ENCODE data around the gene TRIO.
A peak's percentile ranks its signal among the peaks of the same experiment; 100 is the strongest.

The TRIO gene

DNA sequence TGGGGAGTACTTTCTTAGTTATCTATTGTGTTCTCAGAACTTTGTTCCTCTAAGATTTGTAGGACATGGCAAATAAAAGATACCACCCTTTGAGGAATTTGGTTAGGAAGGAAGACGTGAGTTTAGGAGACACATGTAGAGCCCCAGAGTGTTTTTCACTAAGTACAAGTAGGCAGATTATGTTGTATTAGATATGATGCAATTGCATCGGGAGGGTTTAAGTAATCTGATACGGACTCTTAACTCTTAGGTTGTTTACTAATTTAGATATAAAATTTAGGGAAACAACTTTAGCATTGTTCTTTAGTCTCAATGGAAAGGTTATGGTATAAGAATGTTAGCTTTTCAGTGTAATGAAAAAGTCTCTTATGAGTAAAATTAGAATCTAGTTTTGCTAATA is 84.4 kb downstream of the TRIO start:
- no peaks in the 10 kb centered on the region for H3K36me3 ChIP-seq (ENCODE audit: insufficient read depth, low read depth, low read length)
- no peak overlapping the region for H3K4me3 ChIP-seq (ENCODE audit: low read length)
- peaks cover 35% of the 10 kb centered on the region for H3K4me1 ChIP-seq (ENCODE audit: insufficient read depth, low read length)
- no peaks in the 10 kb centered on the region for H3K27me3 ChIP-seq (ENCODE audit: insufficient read depth, low read length)
- no peaks in the 10 kb centered on the region for H3K9me3 ChIP-seq (ENCODE audit: insufficient read depth, low read depth, low read length)
- H3K27ac ChIP-seq (ENCODE audit: low read length), result no peak overlapping the region
- no peak overlapping the region for H3K9ac ChIP-seq (ENCODE audit: low read depth, low read length)

DNA sequence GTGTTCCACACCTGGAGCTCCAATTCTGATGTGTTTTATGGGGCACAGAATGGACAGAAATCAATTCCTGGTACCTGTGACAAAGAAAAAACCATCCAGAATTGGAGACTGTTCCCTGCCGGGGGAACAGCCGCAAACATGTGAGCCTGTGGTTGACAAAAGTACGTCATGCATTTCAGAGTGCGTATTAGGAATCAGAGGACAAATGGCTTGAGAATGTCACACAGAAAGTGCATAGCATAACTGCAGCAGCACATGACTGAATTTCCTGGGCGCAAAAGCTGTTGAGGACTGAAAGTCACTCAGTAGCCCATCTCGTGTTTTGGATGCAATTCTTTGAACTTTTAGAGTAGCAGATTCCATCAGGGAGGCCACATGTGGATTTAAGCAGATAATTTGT is 85.1 kb downstream of the TRIO start:
- Histone ChIP-seq H3K4me3 (ENCODE audit: low read length) (no peak overlapping the region), H3K4me1 (ENCODE audit: insufficient read depth, low read length) (peaks cover 28% of the 10 kb centered on the region)

DNA sequence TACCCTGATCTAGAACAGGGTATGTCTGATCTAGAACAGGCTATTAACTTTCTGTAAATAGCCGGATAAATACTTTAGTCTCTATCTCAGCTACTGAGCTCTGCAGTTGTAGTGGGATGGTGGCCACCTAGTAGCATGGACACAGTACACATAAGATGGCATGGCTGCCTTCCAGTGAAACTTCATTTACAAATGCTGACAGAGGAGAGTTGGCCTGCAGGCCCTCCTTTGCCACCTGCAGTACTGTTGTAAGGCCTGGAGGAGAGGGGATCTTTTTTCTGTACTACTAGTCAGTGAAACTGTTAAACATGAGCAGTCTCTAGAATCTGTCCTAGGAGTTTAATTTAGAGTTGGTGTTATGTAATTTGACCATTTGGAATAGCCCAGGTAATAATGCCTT is 86.0 kb downstream of the TRIO start:
- Histone ChIP-seq H3K27me3 (ENCODE audit: insufficient read depth, low read length) (no peaks in the 10 kb centered on the region), H3K4me1 (ENCODE audit: insufficient read depth, low read length) (peaks cover 32% of the 10 kb centered on the region), H3K9ac (ENCODE audit: low read depth, low read length) (no peak overlapping the region), H3K4me3 (ENCODE audit: low read length) (no peak overlapping the region), H3K36me3 (ENCODE audit: insufficient read depth, low read depth, low read length) (no peaks in the 10 kb centered on the region), H3K9me3 (ENCODE audit: insufficient read depth, low read depth, low read length) (no peaks in the 10 kb centered on the region), H3K27ac (ENCODE audit: low read length) (no peak overlapping the region)

More for the DNA sequence above, 85.1 kb downstream of the TRIO start:
- no peaks in the 10 kb centered on the region for H3K9me3 ChIP-seq (ENCODE audit: insufficient read depth, low read depth, low read length)
- no peak overlapping the region for H3K27ac ChIP-seq (ENCODE audit: low read length)
- H3K27me3 ChIP-seq (ENCODE audit: insufficient read depth, low read length), result no peaks in the 10 kb centered on the region
- H3K9ac ChIP-seq (ENCODE audit: low read depth, low read length), result no peak overlapping the region
- H3K36me3 ChIP-seq (ENCODE audit: insufficient read depth, low read depth, low read length), result no peaks in the 10 kb centered on the region

DNA sequence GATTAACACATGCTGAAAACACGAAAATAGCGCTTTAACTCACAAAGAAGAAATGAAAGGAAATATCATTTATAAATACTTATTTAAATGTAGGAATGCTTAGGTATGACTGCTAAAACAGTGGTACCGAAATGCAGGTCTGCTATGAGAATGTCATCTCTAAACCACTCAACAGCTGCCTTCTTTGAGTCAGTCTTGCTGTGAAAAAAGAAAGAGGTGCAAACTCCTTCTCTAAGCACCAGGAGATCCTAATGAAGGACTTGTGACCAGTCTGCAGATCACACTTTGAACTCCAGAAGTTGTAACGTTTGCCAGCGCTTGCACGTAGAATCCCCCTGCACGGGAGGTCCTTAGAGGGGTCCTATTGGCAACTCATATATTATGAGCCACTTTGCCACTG is 86.6 kb downstream of the TRIO start:
- no peaks in the 10 kb centered on the region for H3K9me3 ChIP-seq (ENCODE audit: insufficient read depth, low read depth, low read length)
- no peaks in the 10 kb centered on the region for H3K27me3 ChIP-seq (ENCODE audit: insufficient read depth, low read length)
- no peak overlapping the region for H3K9ac ChIP-seq (ENCODE audit: low read depth, low read length)
- no peaks in the 10 kb centered on the region for H3K36me3 ChIP-seq (ENCODE audit: insufficient read depth, low read depth, low read length)
- no peak overlapping the region for H3K27ac ChIP-seq (ENCODE audit: low read length)
- peaks cover 36% of the 10 kb centered on the region for H3K4me1 ChIP-seq (ENCODE audit: insufficient read depth, low read length)
- H3K4me3 ChIP-seq (ENCODE audit: low read length), result no peak overlapping the region

DNA sequence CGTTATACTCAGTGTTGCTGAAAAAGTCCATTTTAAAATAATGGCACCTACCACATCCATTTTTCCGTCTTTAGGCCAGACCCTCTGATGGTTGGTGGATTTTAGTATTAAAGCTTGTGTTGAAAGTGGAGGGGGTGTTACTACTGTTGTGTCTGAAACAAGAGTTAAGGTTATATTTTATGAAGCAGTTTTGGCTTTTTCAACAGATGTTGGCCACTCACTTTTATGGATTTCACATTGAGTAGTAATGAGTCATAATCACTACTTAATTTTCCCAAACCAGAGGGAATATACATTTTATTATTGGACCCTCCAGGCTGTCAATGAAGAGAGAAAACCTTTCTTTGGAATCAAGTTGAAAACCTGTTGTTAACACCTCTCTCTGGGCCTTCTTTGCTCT is 88.0 kb downstream of the TRIO start:
- no peak overlapping the region for H3K9ac ChIP-seq (ENCODE audit: low read depth, low read length)
- peaks cover 34% of the 10 kb centered on the region for H3K4me1 ChIP-seq (ENCODE audit: insufficient read depth, low read length)
- H3K27ac ChIP-seq (ENCODE audit: low read length), result no peak overlapping the region
- H3K27me3 ChIP-seq (ENCODE audit: insufficient read depth, low read length), result no peaks in the 10 kb centered on the region
- 0 out of 2 replicates have a peak overlapping the region, but pooled peaks have one; percentile 8 for H3K4me3 ChIP-seq (ENCODE audit: low read length)
- no peaks in the 10 kb centered on the region for H3K9me3 ChIP-seq (ENCODE audit: insufficient read depth, low read depth, low read length)
- H3K36me3 ChIP-seq (ENCODE audit: insufficient read depth, low read depth, low read length), result no peaks in the 10 kb centered on the region

DNA sequence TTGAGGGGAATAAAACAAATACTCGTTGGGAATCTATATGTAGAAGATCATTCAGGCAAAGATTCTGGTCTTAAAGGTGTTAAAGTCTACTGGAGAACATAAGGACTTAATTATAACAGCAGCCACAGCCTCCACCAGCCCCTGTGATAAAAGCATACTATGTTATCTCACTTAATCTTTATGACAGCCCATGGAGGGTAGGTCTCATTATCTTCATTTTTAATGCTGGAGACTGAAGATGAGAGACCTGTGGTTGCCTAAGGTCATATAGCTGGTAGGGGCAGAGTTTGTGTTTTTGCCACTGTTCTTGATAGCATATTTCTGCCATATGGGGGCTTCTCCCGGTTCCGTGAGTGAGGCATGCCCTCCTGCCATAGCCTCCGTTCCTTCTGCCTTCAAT is 88.7 kb downstream of the TRIO start:
- H3K4me3 ChIP-seq (ENCODE audit: low read length), result no peak overlapping the region
- H3K27me3 ChIP-seq (ENCODE audit: insufficient read depth, low read length), result no peaks in the 10 kb centered on the region
- no peaks in the 10 kb centered on the region for H3K9me3 ChIP-seq (ENCODE audit: insufficient read depth, low read depth, low read length)
- peaks cover 41% of the 10 kb centered on the region for H3K4me1 ChIP-seq (ENCODE audit: insufficient read depth, low read length)
- H3K27ac ChIP-seq (ENCODE audit: low read length), result no peak overlapping the region
- H3K36me3 ChIP-seq (ENCODE audit: insufficient read depth, low read depth, low read length), result no peaks in the 10 kb centered on the region
- H3K9ac ChIP-seq (ENCODE audit: low read depth, low read length), result no peak overlapping the region

DNA sequence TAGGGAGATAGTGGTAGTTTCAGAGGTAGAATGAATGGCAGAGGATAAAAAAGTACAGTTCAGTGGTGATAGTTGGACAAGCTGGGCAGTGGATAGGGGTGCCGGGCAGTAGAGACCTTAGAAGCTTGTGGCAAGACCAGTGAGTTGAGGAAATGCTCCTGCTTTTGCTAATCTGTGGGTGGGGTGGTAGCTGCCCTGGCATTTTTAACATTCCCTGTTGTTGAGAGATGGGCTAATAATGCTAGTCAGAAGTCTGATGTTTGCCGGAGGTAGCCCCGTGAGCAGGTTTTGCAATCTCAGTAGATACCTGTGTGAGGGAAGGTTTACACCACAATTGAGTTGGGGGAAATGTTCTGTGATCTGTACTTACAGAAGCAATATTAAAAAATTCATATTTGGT is 91.1 kb downstream of the TRIO start:
- Histone ChIP-seq H3K36me3 (ENCODE audit: insufficient read depth, low read depth, low read length) (no peaks in the 10 kb centered on the region), H3K27ac (ENCODE audit: low read length) (no peak overlapping the region), H3K9ac (ENCODE audit: low read depth, low read length) (no peak overlapping the region), H3K27me3 (ENCODE audit: insufficient read depth, low read length) (no peaks in the 10 kb centered on the region), H3K4me1 (ENCODE audit: insufficient read depth, low read length) (peaks cover 58% of the 10 kb centered on the region), H3K9me3 (ENCODE audit: insufficient read depth, low read depth, low read length) (no peaks in the 10 kb centered on the region), H3K4me3 (ENCODE audit: low read length) (no peak overlapping the region)

DNA sequence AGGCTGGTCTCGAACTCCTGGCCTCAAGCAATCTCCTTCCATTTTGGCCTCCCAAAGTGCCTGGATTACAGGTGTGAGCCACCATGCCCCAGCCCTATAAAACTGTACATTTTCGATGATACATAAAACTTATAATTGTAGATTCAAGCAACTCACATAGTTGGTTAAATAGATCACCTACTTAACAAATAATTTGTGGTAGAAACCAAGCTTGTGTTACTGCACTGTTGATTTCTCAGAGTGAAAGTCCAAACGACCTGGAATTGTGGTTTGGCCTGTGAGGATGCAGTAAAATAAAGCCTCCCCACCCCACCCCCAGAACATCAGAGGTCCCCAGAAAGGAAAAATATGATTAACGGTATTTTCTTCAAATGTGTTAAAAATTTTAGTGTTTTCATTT is 92.7 kb downstream of the TRIO start:
- no peaks in the 10 kb centered on the region for H3K36me3 ChIP-seq (ENCODE audit: insufficient read depth, low read depth, low read length)
- no peaks in the 10 kb centered on the region for H3K27me3 ChIP-seq (ENCODE audit: insufficient read depth, low read length)
- H3K9ac ChIP-seq (ENCODE audit: low read depth, low read length), result no peak overlapping the region
- no peak overlapping the region for H3K27ac ChIP-seq (ENCODE audit: low read length)
- H3K9me3 ChIP-seq (ENCODE audit: insufficient read depth, low read depth, low read length), result no peaks in the 10 kb centered on the region
- H3K4me3 ChIP-seq (ENCODE audit: low read length), result no peak overlapping the region
- peaks cover 65% of the 10 kb centered on the region for H3K4me1 ChIP-seq (ENCODE audit: insufficient read depth, low read length)

DNA sequence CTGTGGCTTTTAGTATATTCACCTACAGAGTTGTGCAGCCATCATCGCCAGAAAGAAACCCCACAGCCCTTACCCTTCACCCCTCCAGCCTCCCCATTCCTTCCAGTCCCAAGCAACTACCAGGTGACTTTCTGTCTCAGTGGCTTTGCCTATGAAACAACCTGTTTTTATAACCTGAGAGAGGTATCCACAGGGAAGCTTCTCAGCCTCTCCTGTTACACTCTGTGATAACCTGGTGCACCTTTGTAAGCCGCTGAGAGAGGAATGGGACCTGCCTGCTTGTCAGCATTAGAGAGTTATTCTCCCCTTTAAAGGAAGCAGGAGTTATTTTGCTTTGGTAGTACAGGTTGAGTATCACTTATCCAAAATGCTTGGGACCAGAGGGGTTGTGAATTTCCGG is 93.6 kb downstream of the TRIO start:
- peak overlapping the region; percentile 18; the same call in 1 of the 2 replicates for H3K4me3 ChIP-seq (ENCODE audit: low read length)
- no peaks in the 10 kb centered on the region for H3K36me3 ChIP-seq (ENCODE audit: insufficient read depth, low read depth, low read length)
- H3K4me1 ChIP-seq (ENCODE audit: insufficient read depth, low read length), result peaks cover 58% of the 10 kb centered on the region
- H3K9me3 ChIP-seq (ENCODE audit: insufficient read depth, low read depth, low read length), result no peaks in the 10 kb centered on the region
- no peak overlapping the region for H3K9ac ChIP-seq (ENCODE audit: low read depth, low read length)
- H3K27ac ChIP-seq (ENCODE audit: low read length), result no peak overlapping the region
- H3K27me3 ChIP-seq (ENCODE audit: insufficient read depth, low read length), result no peaks in the 10 kb centered on the region

DNA sequence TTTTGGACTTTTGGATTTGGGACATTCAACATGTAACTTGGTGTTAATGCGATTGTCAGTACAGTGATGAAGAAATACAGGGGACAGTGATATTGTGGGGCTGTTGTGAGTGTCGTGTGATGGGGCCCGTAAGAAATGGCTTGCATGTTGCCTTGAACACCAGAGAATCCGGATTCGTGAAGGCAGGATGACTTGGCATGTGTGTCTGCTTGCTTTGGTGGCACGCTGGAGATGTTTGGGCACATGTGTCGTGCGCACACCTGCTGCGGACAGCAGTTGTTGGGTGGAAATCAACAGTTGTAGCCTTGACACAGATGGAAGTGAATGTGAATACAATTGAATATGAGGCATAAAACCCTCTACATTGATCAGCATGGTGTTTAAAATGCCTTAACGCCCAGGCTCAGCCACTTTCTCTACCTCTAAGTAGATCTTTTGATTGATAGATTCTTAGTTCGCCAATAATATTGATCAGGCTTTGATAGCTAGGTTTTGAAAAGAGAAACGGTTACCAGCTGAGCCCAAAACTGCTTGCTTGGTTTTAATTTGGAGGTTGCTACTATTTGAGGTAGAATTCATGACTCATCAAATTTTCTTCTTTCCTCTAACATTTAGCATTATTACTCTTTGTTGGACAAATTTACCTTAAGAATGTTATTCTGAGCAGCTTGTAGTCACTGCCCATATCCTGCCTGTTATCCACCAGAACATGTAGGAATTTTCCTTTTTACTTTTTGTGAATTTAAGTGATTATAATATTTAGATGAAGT is 94.4 kb downstream of the TRIO start:
- Histone ChIP-seq H3K36me3 (ENCODE audit: insufficient read depth, low read depth, low read length) (no peaks in the 10 kb centered on the region), H3K27ac (ENCODE audit: low read length) (no peak overlapping the region), H3K4me1 (ENCODE audit: insufficient read depth, low read length) (peaks cover 54% of the 10 kb centered on the region), H3K9me3 (ENCODE audit: insufficient read depth, low read depth, low read length) (no peaks in the 10 kb centered on the region), H3K9ac (ENCODE audit: low read depth, low read length) (no peak overlapping the region), H3K27me3 (ENCODE audit: insufficient read depth, low read length) (no peaks in the 10 kb centered on the region), H3K4me3 (ENCODE audit: low read length) (no peak overlapping the region; the same call in 1 of the 2 replicates)

DNA sequence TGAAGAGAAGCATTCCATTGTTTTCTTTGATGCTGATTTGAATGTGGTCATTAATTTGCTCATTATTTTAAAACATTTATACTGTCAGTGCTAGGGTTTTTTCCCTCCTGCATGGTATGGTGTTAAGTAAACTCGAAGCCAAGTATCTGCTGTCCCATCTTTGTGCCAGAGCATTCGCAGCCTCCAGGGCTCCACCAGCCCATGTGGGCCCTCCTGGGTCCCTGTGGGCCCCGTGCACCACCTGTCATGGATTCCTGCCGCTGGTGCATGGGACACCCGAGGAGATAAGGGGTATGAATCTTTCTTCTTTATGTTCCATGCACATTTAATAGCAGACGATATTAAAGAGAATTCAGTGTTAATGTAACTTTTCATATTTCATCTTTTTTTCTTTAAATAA is 95.1 kb downstream of the TRIO start:
- no peaks in the 10 kb centered on the region for H3K27me3 ChIP-seq (ENCODE audit: insufficient read depth, low read length)
- no peaks in the 10 kb centered on the region for H3K36me3 ChIP-seq (ENCODE audit: insufficient read depth, low read depth, low read length)
- H3K9me3 ChIP-seq (ENCODE audit: insufficient read depth, low read depth, low read length), result no peaks in the 10 kb centered on the region
- no peak overlapping the region for H3K27ac ChIP-seq (ENCODE audit: low read length)
- no peak overlapping the region for H3K9ac ChIP-seq (ENCODE audit: low read depth, low read length)
- H3K4me1 ChIP-seq (ENCODE audit: insufficient read depth, low read length), result peaks cover 59% of the 10 kb centered on the region
- no peak overlapping the region for H3K4me3 ChIP-seq (ENCODE audit: low read length)

DNA sequence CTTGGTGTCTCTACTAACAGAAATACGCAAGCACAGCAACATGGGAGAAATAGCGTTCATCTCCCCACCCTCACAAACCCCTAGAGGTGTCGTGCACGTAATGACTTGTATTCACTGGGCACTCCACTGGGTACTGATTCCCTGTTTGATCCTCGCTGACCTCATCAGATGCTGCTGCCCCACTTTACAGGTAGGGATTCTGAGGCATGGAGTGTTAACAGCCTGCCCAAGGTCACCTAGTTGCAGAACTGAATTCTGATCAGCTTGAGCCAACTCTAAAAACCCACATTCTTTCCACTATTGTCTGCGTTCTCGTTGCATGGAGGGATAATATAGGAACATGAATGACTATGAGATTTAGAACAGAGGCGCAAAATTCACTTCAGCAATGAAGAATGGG is 96.3 kb downstream of the TRIO start:
- no peak overlapping the region for H3K4me3 ChIP-seq (ENCODE audit: low read length)
- H3K27me3 ChIP-seq (ENCODE audit: insufficient read depth, low read length), result no peaks in the 10 kb centered on the region
- peaks cover 63% of the 10 kb centered on the region for H3K4me1 ChIP-seq (ENCODE audit: insufficient read depth, low read length)
- H3K9me3 ChIP-seq (ENCODE audit: insufficient read depth, low read depth, low read length), result no peaks in the 10 kb centered on the region
- H3K36me3 ChIP-seq (ENCODE audit: insufficient read depth, low read depth, low read length), result no peaks in the 10 kb centered on the region
- no peak overlapping the region for H3K9ac ChIP-seq (ENCODE audit: low read depth, low read length)
- H3K27ac ChIP-seq (ENCODE audit: low read length), result no peak overlapping the region
